GM19035 (cell line): Measurements from ENCODE around the gene SH3PXD2A.
"Not testable (repeated sequence)": the region's sequence is repeated elsewhere in the genome, so short reads cannot be mapped to it uniquely, and the experiment has no call there.

Experiments used
- ATAC-seq: cut with Tn5 transposase; IDR thresholded peaks from one replicate; pipeline ENCODE4 v1.9.1; 2021; ENCODE audit not compliant: unreplicated experiment

SH3PXD2A gene

GRCh38 chr10:103653581-103654037 is 201.8 kb downstream of the SH3PXD2A start:
- ATAC-seq = no peak

GRCh38 chr10:103652599-103653281 is 202.6 kb downstream of the SH3PXD2A start:
- no peak for ATAC-seq

GRCh38 chr10:103651783-103652476 is 203.4 kb downstream of the SH3PXD2A start:
- no peak for ATAC-seq

DNA sequence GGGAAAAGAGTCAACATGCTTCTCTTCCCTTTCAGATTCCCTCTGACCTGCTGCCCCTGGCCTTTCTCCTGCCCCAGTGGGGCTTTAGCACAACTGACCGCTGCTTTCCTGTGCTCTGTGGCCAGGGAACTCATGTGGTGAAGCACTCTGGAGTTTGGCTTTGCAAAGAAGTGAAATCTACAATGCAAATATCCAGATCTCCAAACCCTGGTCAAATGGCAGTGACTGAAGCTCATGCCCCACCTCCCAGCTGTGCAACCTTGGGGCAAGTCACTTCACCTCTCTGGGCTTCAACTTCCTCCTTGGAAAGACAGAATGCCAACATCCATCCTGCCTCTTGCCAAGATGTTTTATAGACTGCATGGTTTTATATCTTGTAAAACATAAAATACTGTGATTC is 204.0 kb downstream of the SH3PXD2A start:
- no peak for ATAC-seq

GRCh38 chr10:103649654-103650423 is 205.5 kb downstream of the SH3PXD2A start:
- ATAC-seq = no peak

DNA sequence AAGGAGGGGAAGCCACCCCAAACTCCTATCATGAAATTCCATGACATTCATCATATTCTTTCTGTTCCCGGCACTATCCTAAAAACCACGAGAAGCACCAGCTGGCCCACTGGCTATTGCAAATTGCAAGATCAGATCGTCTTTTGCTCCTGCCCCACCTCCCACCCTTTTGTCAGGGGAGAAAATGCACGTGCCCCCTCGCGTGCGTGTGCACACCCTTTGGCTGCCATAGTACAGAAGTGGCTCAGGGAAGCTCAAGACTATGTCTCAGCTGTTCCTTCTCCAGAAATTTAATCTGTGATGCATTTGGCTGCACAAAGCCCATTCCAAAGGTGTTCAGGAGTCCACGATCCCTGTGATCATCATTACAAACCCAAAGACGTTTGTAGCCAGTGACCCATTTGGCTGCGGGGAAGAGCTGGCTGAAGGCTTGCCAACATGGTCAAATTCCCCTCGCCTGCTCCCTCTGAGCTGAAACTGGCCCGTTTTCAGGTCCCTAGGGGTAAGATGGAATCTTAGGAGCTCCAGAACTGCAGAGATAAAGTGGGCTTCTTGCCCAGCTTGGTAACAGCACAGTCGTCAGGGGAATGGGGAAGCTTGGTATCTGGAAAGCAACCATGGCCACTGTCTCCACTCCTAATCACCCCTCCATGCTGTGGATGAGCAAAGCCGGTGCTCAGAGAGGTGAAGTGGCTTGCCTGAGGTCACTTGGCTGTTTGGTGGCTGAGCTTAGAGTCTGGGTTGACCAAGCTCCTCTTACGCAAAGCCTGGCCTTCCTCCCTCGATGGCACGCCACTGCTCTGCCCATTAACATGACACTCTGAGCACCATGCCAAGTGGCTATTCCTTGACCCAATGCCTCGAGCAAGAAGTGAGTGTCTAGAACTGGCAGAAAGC is 206.5 kb downstream of the SH3PXD2A start:
- no peak for ATAC-seq

GRCh38 chr10:103648251-103648635 is 207.1 kb downstream of the SH3PXD2A start:
- no peak for ATAC-seq

DNA sequence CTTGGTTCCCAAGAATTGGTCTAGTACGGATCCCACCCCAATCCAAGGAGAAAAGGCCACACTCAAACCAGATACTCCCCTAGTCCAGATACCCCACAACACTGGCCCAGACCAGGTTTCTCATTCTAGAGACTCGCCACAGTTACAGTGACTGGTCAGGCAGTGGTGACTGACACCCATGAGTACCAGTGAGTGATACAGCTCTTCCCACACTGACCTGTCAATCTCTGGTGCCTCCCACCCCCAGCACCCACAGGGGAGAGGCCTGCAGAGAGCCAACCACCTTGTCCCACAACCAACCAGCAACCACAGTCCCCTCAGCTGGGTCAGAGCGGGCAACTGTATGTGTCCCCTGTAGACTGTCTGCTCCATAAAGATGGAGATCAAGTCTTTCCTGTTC is 209.1 kb downstream of the SH3PXD2A start:
- ATAC-seq = no peak

GRCh38 chr10:103645141-103646054 is 210.0 kb downstream of the SH3PXD2A start:
- ATAC-seq = no peak

- no peak for ATAC-seq
Observed at GRCh38 chr10:103643381-103643780, 212.0 kb downstream of the SH3PXD2A start.

DNA sequence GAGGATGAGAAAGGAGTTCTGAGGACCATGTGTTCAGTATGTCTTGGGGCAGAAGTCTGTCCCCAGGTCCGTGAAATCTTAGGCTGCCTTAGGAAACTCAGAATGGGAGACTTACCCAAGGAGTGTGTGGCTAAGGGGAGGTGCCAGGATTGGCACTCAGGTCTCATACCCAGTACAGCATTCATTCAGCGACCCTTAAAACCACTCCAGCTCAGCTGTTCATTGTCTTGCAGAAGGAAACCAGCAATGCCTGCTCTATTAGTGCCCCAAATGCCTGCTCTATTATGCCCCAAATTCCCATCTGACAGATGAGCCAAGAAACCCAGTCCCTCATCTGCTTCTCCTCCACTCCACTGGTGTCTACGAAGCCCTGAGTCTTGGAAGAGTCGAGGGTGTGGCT is 214.1 kb downstream of the SH3PXD2A start:
- ATAC-seq = no peak

GRCh38 chr10:103640436-103641181 is 214.8 kb downstream of the SH3PXD2A start:
- no peak for ATAC-seq

DNA sequence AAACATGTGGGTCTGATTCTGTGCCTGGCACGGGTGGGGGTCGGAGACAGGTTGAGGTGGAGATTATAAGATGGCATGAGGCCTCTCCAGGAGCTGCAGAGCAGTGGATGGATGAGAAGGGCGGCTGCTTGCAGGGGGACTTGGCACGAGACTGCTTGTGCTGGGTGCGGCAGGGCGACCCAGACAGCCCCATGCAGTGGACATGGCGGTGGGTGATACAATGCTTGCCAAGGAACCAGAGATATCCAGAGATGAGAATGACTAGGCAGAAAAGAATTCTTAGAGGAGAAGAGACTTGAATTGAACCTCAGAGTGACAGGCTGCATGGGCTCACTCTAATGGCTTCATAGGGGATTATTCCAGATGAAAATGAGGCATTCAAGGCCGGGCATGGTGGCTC is 216.4 kb downstream of the SH3PXD2A start:
- no peak for ATAC-seq

GRCh38 chr10:103637927-103638557 is 217.3 kb downstream of the SH3PXD2A start:
- no peak for ATAC-seq

GRCh38 chr10:103637011-103637410 is 218.4 kb downstream of the SH3PXD2A start:
- ATAC-seq = no peak

DNA sequence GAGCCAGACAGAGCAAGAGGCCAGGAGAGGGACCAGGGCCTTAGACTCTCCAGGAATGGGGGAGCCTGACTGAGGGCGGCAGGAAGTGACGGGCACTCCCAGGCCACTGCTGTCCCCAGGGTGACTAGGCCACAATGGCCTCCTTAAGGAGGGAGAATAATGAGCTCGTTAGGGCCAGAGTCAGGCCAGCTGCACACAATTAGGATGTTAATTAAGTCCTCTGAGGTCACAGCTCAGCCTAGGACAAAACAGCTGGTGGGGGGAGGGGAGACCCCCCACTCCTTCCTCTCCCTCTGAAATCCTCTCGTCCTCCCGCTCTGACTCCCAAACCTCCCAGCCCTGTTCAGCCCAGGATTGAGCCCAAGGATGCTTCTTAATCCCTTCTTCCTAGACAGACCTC is 218.9 kb downstream of the SH3PXD2A start:
- no peak for ATAC-seq

GRCh38 chr10:103635580-103635979 is 219.8 kb downstream of the SH3PXD2A start:
- ATAC-seq = no peak

GRCh38 chr10:103633846-103634245 is 221.5 kb downstream of the SH3PXD2A start:
- ATAC-seq = no peak

- ATAC-seq = not testable (repeated sequence)
Observed at GRCh38 chr10:103632871-103633270, 222.5 kb downstream of the SH3PXD2A start.
